ENCODE results near the gene PPP3CA. TPM values are rescaled to one million over a fixed set of nuclear protein-coding genes. Genes with fewer than 3 reads are reported as not detected.

Gene PPP3CA
- total RNA-seq, 2 donors from 2014 or later, result 36.6 to 39.2 TPM

- H3K9ac ChIP-seq (ENCODE audit: extremely low read depth, low read length, poor library complexity, severe bottlenecking), result peak overlapping the region; percentile 46
Measured at GRCh38 chr4:101347557-101348366, 436 bp upstream of the PPP3CA start.

GRCh38 chr4:101346351-101347266, 717 bp downstream of the PPP3CA start:
- Mint-ChIP-seq H3K27ac (peak overlapping the region; percentile 91), H3K4me3 (peak overlapping the region; percentile 90), H3K9me3 (no peaks in the 10 kb centered on the region), H3K27me3 (ENCODE audit: insufficient read depth) (peaks cover 28% of the 10 kb centered on the region), H3K4me1 (peaks cover 20% of the 10 kb centered on the region), H3K36me3 (ENCODE audit: low read depth) (no peaks in the 10 kb centered on the region)
- Histone ChIP-seq H3K4me3 (ENCODE audit: low read length) (peak overlapping the region; percentile 80), H3K9me3 (ENCODE audit: control insufficient read depth, low read length) (no peaks in the 10 kb centered on the region), H3K27me3 (ENCODE audit: control insufficient read depth, insufficient read depth, low read length, poor library complexity, severe bottlenecking) (peaks cover 19% of the 10 kb centered on the region), H3K27ac (ENCODE audit: low read depth, low read length) (peak overlapping the region; percentile 83), H3K4me1 (ENCODE audit: control insufficient read depth, insufficient read depth, low read length) (no peaks in the 10 kb centered on the region), H3K9ac (ENCODE audit: extremely low read depth, low read length, poor library complexity, severe bottlenecking) (peak overlapping the region; percentile 51), H3K36me3 (ENCODE audit: control insufficient read depth, insufficient read depth, low read length) (no peaks in the 10 kb centered on the region)
- peak; percentile 86 for DNase-seq
- peak; percentile 9 for TF ChIP-seq CTCF (conservative IDR thresholded peaks at IDR 0.05)
- WGBS, 2 experiments (ENCODE audit: insufficient coverage in 1 of 2, insufficient read length in 1 of 2), result 0% methylated on average over 24 to 89 of the region's 93 CpGs

More at GRCh38 chr4:101347557-101348366, 436 bp upstream of the PPP3CA start:
- WGBS, 2 experiments (ENCODE audit: insufficient coverage in 1 of 2, insufficient read length in 1 of 2), result 0% methylated on average over 10 to 71 of the region's 71 CpGs
- peak; percentile 44 for TF ChIP-seq CTCF (conservative IDR thresholded peaks at IDR 0.05)
- H3K27me3 ChIP-seq (ENCODE audit: control insufficient read depth, insufficient read depth, low read length, poor library complexity, severe bottlenecking), result peaks cover 19% of the 10 kb centered on the region
- Mint-ChIP-seq H3K4me1 (peaks cover 19% of the 10 kb centered on the region), H3K36me3 (ENCODE audit: low read depth) (no peaks in the 10 kb centered on the region), H3K9me3 (no peaks in the 10 kb centered on the region), H3K27me3 (ENCODE audit: insufficient read depth) (peaks cover 28% of the 10 kb centered on the region), H3K27ac (peak overlapping the region; percentile 91), H3K4me3 (peak overlapping the region; percentile 90)
- peak overlapping the region; percentile 92 for H3K27ac ChIP-seq (ENCODE audit: low read depth, low read length)
- H3K4me3 ChIP-seq (ENCODE audit: low read length), result peak overlapping the region; percentile 95
- no peaks in the 10 kb centered on the region for H3K9me3 ChIP-seq (ENCODE audit: control insufficient read depth, low read length)
- no peaks in the 10 kb centered on the region for H3K36me3 ChIP-seq (ENCODE audit: control insufficient read depth, insufficient read depth, low read length)
- peak; percentile 100 for DNase-seq
- H3K4me1 ChIP-seq (ENCODE audit: control insufficient read depth, insufficient read depth, low read length), result no peaks in the 10 kb centered on the region

- Mint-ChIP-seq H3K36me3 (ENCODE audit: low read depth) (no peaks in the 10 kb centered on the region), H3K4me1 (peaks cover 20% of the 10 kb centered on the region), H3K9me3 (no peaks in the 10 kb centered on the region), H3K27me3 (ENCODE audit: insufficient read depth) (peaks cover 27% of the 10 kb centered on the region), H3K4me3 (peak overlapping the region; percentile 90), H3K27ac (peak overlapping the region; percentile 59)
- no peak overlapping the region for H3K27ac ChIP-seq (ENCODE audit: low read depth, low read length)
- H3K36me3 ChIP-seq (ENCODE audit: control insufficient read depth, insufficient read depth, low read length), result no peaks in the 10 kb centered on the region
- H3K4me1 ChIP-seq (ENCODE audit: control insufficient read depth, insufficient read depth, low read length), result no peaks in the 10 kb centered on the region
- no peaks in the 10 kb centered on the region for H3K9me3 ChIP-seq (ENCODE audit: control insufficient read depth, low read length)
- 4% methylated on average over 5 to 30 of the region's 45 CpGs for WGBS, 2 experiments (ENCODE audit: insufficient coverage in 1 of 2, insufficient read length in 1 of 2)
- no peak for TF ChIP-seq CTCF (conservative IDR thresholded peaks at IDR 0.05)
- H3K4me3 ChIP-seq (ENCODE audit: low read length), result peak overlapping the region; percentile 79
- peak; percentile 75 for DNase-seq
- no peak overlapping the region for H3K9ac ChIP-seq (ENCODE audit: extremely low read depth, low read length, poor library complexity, severe bottlenecking)
- H3K27me3 ChIP-seq (ENCODE audit: control insufficient read depth, insufficient read depth, low read length, poor library complexity, severe bottlenecking), result peaks cover 18% of the 10 kb centered on the region
Measured at GRCh38 chr4:101345596-101346350, 1.6 kb downstream of the PPP3CA start.
